ENCODE results near the gene LCP1.
"Not testable (repeated sequence)": the region's sequence is repeated elsewhere in the genome, so short reads cannot be mapped to it uniquely, and the experiment has no call there.

The LCP1 gene

GRCh38 chr13:46182491-46182877 is 507 bp upstream of the LCP1 start:
- DNase-seq (ENCODE audit: low spot score) = no peak

DNA sequence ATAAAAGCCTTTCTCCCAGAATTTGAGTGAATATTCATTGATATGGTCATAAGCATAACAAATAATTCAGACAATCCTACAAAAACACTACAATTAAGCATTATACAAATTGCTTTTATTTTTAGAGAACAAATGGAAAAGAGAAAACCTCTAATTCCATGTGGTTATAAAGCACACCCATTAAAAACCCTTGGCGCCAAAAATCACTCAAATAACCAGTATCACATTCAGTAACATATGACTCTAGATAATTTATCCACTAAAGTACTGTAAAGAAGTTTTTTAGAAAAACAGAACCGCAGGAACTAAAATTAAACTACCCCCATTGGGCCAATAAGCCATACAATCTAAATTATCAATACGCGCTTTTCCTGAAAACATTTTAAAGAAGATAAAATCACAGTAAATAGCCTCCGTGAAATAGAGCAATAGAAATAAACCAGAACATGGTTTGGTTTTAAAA is 569 bp downstream of the LCP1 start:
- no peak for DNase-seq (ENCODE audit: low spot score)

- no peak for DNase-seq (ENCODE audit: low spot score)
Measured at GRCh38 chr13:46179969-46180763, 1.8 kb downstream of the LCP1 start.

DNA sequence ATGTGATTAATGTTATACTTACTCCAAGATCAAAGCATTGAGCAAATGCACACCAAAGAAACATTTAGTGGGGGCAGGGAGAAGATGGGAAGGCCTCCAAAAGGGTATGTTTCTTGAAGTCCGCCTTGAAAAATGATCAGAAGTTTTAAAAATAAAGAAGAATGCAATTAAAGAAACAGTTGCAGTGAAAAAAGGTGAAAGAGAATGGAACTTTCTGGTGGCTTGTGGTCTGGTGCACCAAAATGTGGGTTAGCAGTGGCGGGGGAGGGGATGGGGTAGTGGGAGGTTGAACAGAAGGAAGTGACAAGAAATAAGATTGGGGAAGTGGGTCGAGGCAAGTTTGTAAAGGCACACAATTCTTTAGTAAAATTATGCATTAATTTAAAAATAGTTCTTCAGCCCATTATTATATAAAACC is 2.5 kb downstream of the LCP1 start:
- no peak for DNase-seq (ENCODE audit: low spot score)

- no peak for DNase-seq (ENCODE audit: low spot score)
Measured at GRCh38 chr13:46178821-46179220, 3.2 kb downstream of the LCP1 start.

DNA sequence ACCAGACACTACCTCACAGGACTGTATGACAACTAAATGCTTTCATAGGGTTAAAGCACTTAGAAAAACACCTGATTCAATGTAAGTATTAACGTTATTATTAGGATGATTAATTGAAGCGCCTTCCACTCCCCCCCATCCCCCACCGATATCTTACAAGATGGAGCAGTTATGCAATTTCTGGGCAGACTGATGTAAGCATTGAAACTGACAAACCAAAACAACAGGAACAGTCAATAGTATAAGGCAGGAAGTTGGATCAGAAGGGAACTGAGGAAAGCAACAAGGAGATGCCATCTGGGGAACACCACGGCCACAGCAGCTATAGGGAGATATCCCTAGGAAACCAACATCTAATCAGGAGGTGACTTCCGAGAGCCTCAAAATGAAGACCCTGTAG is 3.8 kb downstream of the LCP1 start:
- no peak for DNase-seq (ENCODE audit: low spot score)

DNA sequence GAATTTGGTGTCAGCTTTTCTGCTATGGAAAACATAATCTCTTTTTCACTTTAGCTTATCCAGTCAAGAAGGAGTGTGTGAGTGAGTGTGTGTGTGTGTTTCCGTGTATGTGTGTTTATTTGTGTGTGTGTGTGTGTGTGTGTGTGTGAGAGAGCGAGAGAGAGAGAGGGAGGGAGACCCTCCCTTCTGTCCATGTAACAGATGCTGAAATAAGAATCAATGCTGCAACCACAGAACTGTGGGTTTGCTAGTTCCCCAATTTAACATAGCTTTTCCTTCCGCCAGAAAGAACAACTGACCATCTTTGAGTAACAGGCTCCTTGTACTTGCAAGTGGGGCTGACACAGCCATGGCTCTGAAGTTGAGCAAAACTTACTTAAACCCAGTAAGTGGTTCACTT is 5.2 kb downstream of the LCP1 start:
- DNase-seq (ENCODE audit: low spot score) = no peak

- DNase-seq (ENCODE audit: low spot score) = no peak
Measured at GRCh38 chr13:46173656-46174055, 8.3 kb downstream of the LCP1 start.

DNA sequence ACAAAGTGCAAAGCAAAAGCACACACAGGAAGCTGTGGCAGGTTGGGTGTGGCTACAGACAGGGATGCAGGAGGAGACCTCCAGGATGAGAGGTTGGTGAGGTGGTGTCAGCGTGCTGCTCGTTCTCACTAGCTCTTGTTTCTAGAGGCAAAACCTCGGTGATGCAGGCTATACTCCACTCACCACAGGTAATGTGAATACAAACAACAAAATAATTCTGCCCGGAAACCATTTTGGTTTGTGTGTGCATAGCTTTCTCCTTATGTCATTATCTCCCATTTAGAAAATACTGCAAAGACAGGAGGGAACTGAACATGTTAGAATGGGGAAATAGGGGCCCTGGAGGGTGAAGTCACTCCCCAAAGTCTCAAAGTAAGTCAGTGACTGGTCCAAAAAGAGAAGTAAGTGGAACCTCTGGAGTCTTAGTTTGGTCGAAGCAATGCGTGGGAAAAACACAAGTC is 9.4 kb downstream of the LCP1 start:
- DNase-seq (ENCODE audit: low spot score) = no peak

GRCh38 chr13:46171739-46172138 is 10.2 kb downstream of the LCP1 start:
- no peak for DNase-seq (ENCODE audit: low spot score)

DNA sequence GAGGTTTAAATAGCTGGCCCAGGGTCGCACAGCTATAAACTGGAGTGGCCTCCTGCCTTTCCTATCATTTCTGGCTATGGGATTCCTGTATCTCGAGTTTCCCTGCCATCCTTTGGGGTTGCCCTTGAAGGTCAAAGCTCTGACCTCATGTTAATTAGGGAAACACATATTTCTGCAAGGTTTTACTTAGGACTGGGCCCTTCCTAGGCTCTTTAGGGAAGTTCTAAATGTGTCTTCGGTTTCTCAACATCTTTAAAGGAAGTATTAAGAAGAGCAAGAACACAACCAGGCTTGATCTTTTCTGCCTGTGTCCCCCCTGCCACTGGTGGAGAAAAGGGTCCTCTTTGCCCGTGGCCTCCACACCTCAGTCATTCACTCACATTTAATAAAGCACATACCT is 10.8 kb downstream of the LCP1 start:
- DNase-seq (ENCODE audit: low spot score) = no peak

GRCh38 chr13:46170687-46171086 is 11.3 kb downstream of the LCP1 start:
- no peak for DNase-seq (ENCODE audit: low spot score)

DNA sequence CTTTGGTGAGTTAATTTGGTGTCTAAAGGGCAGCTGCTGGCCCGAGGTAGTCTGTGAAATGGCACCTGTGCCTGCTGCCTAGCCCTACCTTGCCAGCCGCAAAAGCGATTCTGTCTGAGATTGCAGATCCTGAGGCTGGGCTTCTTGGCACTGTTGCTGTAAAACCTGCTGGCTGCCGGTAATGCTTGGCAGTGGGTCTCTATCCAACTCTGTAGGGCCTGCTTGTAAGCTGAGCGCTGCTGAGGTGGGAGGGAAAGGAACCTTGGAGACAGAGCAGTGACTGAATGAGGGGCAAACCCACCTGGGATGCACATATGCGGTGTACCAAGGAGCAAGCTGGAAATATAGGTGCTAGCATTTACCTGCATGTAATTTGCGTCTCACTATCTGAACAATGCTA is 11.7 kb downstream of the LCP1 start:
- DNase-seq (ENCODE audit: low spot score) = no peak

- DNase-seq (ENCODE audit: low spot score) = no peak
Measured at GRCh38 chr13:46169758-46170157, 12.2 kb downstream of the LCP1 start.

DNA sequence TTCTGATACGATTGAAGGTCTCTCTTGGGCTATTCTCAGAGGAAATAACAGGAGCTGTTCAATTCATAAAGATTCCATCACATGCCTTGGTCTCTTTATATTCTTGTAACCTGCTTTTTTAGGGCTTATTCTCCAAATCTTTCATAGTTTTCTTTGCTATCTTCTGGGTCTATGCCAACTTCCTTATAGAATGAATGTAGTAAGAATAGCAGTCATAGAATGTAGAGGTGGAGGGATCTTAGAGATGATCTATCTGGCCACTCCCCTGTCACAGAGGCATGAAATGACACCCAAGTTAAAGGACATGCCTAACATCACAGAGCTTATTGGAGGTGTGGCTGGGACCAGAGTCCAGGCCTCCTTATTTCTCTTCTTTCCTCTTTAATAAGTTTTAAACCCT is 13.2 kb downstream of the LCP1 start:
- DNase-seq (ENCODE audit: low spot score) = no peak

DNA sequence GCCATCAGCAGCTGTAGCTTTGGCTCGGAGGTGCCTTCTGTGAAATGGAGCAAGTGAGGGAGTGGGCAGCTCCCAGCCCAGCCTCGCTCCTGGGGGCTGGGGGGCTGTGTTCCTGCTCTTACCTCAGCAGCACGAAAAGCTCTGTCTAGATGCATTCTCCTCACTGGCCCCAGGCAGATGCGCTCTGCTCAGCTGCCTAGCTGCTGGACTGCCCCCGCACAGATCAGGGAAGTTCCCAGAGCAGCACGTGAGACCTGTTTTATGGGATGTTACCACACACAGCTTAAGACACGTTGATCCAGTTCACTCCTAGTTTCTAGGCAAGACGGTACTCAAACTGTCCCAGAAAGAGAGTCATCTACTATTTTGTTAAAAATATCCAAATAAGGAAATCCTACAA is 13.6 kb downstream of the LCP1 start:
- DNase-seq (ENCODE audit: low spot score) = no peak

GRCh38 chr13:46166947-46167610 is 14.9 kb downstream of the LCP1 start:
- DNase-seq (ENCODE audit: low spot score) = no peak

DNA sequence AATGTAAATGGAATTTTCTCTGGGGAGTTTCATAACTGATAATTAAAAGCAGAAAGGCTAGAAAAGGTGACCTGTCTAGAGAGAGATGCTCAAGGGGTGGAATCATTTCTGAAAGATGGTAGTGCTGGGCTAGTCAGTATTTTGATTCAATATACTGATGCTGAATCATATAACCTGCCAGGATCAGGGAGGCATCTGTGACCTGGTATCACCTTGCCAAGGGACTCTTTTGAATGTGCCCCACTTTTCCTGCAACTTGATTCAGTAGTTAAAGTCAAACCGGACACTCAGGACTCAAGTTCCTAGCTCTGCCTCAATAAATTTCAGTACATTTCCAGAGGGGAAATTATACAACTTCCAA is 15.8 kb downstream of the LCP1 start:
- no peak for DNase-seq (ENCODE audit: low spot score)

GRCh38 chr13:46165485-46166223 is 16.3 kb downstream of the LCP1 start:
- DNase-seq (ENCODE audit: low spot score) = no peak

- no peak for DNase-seq (ENCODE audit: low spot score)
Measured at GRCh38 chr13:46164661-46165060, 17.3 kb downstream of the LCP1 start.

DNA sequence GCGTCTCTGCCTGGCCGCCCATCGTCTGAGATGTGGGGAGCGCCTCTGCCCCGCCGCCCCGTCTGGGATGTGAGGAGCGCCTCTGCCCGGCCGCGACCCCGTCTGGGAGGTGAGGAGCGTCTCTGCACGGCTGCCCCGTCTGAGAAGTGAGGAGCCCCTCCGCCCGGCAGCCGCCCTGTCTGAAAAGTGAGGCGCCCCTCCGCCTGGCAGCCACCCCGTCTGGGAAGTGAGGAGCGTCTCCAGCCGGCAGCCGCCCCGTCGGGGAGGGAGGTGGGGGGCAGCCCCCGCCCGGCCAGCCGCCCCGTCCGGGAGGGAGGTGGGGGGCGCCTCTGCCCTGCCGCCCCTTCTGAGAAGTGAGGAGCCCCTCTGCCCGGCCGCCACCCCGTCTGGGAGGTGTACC is 19.2 kb downstream of the LCP1 start:
- not testable (repeated sequence) for DNase-seq (ENCODE audit: low spot score)

GRCh38 chr13:46160471-46161066 is 21.4 kb downstream of the LCP1 start:
- DNase-seq (ENCODE audit: low spot score) = no peak

- DNase-seq (ENCODE audit: low spot score) = no peak
Measured at GRCh38 chr13:46160065-46160464, 21.9 kb downstream of the LCP1 start.
